Smooth muscle cell (in vitro differentiated cells): ENCODE data around the gene AGAP1. TPM values are rescaled to one million over a fixed set of nuclear protein-coding genes. Genes with fewer than 3 reads are reported as not detected.

Experiments used
- DNase-seq: peaks from one replicate; lab custom pipeline; 2025; ENCODE audit not compliant: unreplicated experiment; lab: John Stamatoyannopoulos, UW
- H2AFZ ChIP-seq: fragments of 200-600 bp; sonication (generic); 2 replicates; pipeline ENCODE4 v1.6.0; 2016; ENCODE audit warnings: antibody characterized with exemption, low read depth, mild to moderate bottlenecking
- H3F3A ChIP-seq: fragments of 200-600 bp; sonication (generic); 2 replicates; pipeline ENCODE4 v1.6.0; 2017; ENCODE audit warnings: antibody characterized with exemption, low read depth
- H3K27ac ChIP-seq: fragments of 200-600 bp; sonication (generic); 2 replicates; pipeline ENCODE4 v1.5.1; 2016; ENCODE audit warnings: low read depth, mild to moderate bottlenecking
- H3K27me3 ChIP-seq: fragments of 200-600 bp; sonication (generic); 2 replicates; pipeline ENCODE4 v1.6.1; 2016; ENCODE audit warnings: low read depth, mild to moderate bottlenecking
- H3K36me3 ChIP-seq: fragments of 200-600 bp; sonication (generic); 2 replicates; pipeline ENCODE4 v1.5.1; 2016; ENCODE audit warnings: low read depth
- H3K4me1 ChIP-seq: fragments of 200-600 bp; sonication (generic); 2 replicates; pipeline ENCODE4 v1.5.1; 2016; ENCODE audit warnings: low read depth
- H3K4me2 ChIP-seq: fragments of 200-600 bp; sonication (generic); 2 replicates; pipeline ENCODE4 v1.6.0; 2016; ENCODE audit warnings: mild to moderate bottlenecking
- H3K4me3 ChIP-seq: fragments of 200-600 bp; sonication (generic); 2 replicates; pipeline ENCODE4 v1.5.1; 2016; ENCODE audit warnings: mild to moderate bottlenecking
- H3K79me2 ChIP-seq: fragments of 200-600 bp; sonication (generic); 2 replicates; pipeline ENCODE4 v1.6.0; 2016; ENCODE audit warnings: low read depth, mild to moderate bottlenecking
- H3K9ac ChIP-seq: fragments of 200-600 bp; sonication (generic); 2 replicates; pipeline ENCODE4 v1.6.0; 2016; ENCODE audit warnings: low read depth
- H3K9me3 ChIP-seq: fragments of 200-600 bp; sonication (generic); replicated peaks from 2 replicates; pipeline ENCODE4 v1.5.1; 2016; ENCODE audit warnings: low read depth
- H4K20me1 ChIP-seq: fragments of 200-600 bp; sonication (generic); 2 replicates; pipeline ENCODE4 v1.6.0; 2016; ENCODE audit warnings: low read depth
- WGBS: methylation state at CpG from one replicate; pipeline ENCODE4 v1.1.7; 2016; ENCODE audit warnings: low lambda C conversion rate; 5-methylcytosine and 5-hydroxymethylcytosine counted together
- polyA plus RNA-seq: library from polyadenylated mRNA; unstranded; fragments of >200 nt; fragmentation: Nextera tagmentation; extraction: Ambion mirVana; gene quantifications from 2 replicates; pipeline ENCODE4 v1.2.1, GENCODE V29; 2016
- total RNA-seq: library from RNA; depleted of rRNA; stranded (reverse); fragments of >200 nt; gene quantifications from 2 replicates; pipeline ENCODE4 v1.2.3, GENCODE V29; 2014
- TF ChIP-seq, protein P1 (sequence below): fragments of 200-600 bp; sonication (generic); IDR thresholded peaks from 2 replicates; pipeline ENCODE4 v1.5.1; 2017; ENCODE audit warnings: borderline replicate concordance, mild to moderate bottlenecking, antibody characterized with exemption; ENCODE audit not compliant: insufficient read depth, poor library complexity, severe bottlenecking

Gene AGAP1
- total and polyA plus RNA-seq, 2 experiments from 2014 or later = 3.9 to 9.8 TPM

DNA sequence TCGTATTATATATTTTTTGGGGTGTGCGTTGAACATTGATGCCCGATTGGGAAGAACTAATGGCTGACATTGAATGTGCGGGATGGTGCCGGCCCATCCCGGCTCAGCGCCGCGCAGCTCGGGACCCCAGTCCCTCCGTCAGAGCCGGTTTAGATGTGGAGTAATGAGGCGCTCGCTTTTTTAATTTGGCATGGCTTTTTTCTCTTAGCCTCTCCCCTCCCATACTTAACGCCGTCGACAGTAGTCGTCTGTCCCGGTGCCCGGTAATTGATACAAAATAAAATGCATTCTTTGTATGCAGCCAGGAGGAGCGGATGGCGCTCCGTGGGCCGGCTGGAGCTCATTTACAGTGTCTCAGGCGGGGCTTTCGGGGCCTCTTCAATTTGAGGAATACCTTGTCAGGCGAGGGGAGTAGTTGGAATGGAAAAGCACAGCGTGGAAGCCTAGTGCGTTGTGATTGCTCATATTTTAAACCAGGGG, 465.1 kb downstream of the AGAP1 start:
- Histone ChIP-seq H3K27ac (no peak overlapping the region), H3K4me2 (no peak overlapping the region), H2AFZ (no peak overlapping the region), H3K79me2 (no peaks in the 10 kb centered on the region), H3K9ac (no peak overlapping the region), H3K4me1 (no peaks in the 10 kb centered on the region), H3K9me3 (no peaks in the 10 kb centered on the region), H4K20me1 (peaks cover 15% of the 10 kb centered on the region), H3K4me3 (no peak overlapping the region), H3K27me3 (no peaks in the 10 kb centered on the region), H3F3A (no peaks in the 10 kb centered on the region), H3K36me3 (no peaks in the 10 kb centered on the region)
- no peak for DNase-seq
- 97% methylated on average over 29 of the region's 29 CpGs for WGBS
- TF ChIP-seq, protein P1, sequence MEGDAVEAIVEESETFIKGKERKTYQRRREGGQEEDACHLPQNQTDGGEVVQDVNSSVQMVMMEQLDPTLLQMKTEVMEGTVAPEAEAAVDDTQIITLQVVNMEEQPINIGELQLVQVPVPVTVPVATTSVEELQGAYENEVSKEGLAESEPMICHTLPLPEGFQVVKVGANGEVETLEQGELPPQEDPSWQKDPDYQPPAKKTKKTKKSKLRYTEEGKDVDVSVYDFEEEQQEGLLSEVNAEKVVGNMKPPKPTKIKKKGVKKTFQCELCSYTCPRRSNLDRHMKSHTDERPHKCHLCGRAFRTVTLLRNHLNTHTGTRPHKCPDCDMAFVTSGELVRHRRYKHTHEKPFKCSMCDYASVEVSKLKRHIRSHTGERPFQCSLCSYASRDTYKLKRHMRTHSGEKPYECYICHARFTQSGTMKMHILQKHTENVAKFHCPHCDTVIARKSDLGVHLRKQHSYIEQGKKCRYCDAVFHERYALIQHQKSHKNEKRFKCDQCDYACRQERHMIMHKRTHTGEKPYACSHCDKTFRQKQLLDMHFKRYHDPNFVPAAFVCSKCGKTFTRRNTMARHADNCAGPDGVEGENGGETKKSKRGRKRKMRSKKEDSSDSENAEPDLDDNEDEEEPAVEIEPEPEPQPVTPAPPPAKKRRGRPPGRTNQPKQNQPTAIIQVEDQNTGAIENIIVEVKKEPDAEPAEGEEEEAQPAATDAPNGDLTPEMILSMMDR = no peak

DNA sequence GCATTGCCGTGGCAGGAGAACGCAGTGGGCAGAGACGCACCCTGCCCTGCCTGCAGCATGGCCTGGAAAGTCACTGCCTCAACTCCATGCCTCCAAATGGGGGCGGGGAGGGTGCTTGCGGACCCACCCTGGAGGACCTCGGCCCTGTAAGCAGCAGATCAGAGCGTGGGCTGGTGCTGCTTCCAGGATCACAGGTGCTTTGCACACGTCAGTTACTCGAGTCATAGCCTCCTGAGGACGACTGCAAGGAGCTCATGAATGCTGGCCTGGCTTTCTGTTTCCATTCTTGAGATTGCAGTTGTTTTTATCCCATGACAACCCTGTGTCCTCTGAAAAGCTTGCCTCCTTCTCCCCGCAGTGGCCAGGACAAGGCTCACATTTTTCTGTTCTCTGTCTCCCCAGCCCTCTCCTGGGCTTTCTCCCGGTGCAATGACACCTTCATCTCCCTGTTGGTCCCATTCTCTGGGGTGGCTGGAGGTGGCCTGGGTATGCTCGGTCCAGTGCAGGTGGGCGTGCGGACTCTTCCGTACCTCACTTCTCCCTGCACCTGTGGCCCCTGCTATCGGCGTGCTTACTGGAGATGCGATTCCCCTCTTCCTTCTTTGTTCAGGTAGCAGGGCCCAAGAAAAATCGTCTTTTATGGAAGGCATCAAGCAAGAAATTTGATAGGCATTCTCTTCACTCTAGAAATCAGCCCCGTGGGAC, 466.3 kb downstream of the AGAP1 start:
- no peaks in the 10 kb centered on the region for H3K27me3 ChIP-seq
- no peaks in the 10 kb centered on the region for H3K79me2 ChIP-seq
- no peak for DNase-seq
- no peak overlapping the region for H3K4me3 ChIP-seq
- H3K4me2 ChIP-seq = no peak overlapping the region
- no peaks in the 10 kb centered on the region for H3K9me3 ChIP-seq
- H3K27ac ChIP-seq = no peak overlapping the region
- H3K4me1 ChIP-seq = no peaks in the 10 kb centered on the region
- no peaks in the 10 kb centered on the region for H3F3A ChIP-seq
- TF ChIP-seq, protein P1 = no peak
- H4K20me1 ChIP-seq = peaks cover 12% of the 10 kb centered on the region
- no peaks in the 10 kb centered on the region for H3K36me3 ChIP-seq
- no peak overlapping the region for H3K9ac ChIP-seq
- 96% methylated on average over 21 of the region's 21 CpGs for WGBS
- no peak overlapping the region for H2AFZ ChIP-seq

DNA sequence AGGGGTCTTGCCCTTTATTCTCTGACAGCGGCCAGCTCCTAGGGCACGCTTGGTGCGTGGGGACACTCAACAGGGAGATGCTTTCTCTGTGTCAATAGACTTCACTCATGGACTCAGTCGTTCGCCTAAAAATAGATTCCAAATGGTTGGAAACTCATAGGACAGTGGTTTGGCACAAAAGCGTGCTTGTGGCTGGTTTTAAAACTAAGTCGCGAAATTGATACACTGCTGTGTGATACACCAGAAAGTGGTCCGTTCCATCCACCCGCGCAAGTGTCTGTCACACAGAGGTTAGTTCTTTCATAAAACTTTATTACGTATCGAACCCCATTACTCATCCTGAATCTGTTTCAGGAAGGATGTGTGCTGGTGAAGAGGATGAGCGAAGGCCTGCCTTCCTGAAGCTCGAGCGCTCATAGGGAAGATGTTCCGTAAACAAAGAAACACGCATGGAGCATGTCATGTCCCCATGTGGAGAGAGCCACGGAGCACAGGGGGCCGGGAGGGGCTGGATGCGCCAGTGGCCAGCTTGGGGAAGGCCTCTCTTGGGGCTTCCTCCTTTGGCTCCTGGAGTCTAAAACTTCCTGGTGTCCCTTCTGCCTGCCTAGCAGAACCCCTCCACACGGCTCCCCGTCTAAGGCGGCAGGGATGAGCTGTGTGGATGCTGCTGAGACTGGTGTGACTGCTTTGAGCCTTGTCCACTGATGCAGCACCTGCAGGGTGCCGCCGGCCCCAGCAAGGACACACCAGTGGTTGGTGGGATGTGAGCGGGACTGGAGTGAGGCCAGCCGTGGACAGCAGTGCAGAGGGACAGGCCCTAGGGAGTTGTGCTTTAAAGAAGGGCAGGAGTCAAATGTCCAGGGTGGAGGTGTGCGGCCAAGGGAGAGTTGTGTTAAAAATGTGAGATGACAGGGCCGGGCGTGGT, 467.1 kb downstream of the AGAP1 start:
- TF ChIP-seq, protein P1 = no peak
- DNase-seq = no peak
- Histone ChIP-seq H4K20me1 (peaks cover 4% of the 10 kb centered on the region), H3K79me2 (no peaks in the 10 kb centered on the region), H3K36me3 (no peaks in the 10 kb centered on the region), H3K27me3 (no peaks in the 10 kb centered on the region), H3F3A (no peaks in the 10 kb centered on the region), H3K27ac (no peak overlapping the region), H3K4me1 (no peaks in the 10 kb centered on the region), H3K4me2 (no peak overlapping the region), H3K9ac (no peak overlapping the region), H3K9me3 (no peaks in the 10 kb centered on the region), H2AFZ (no peak overlapping the region), H3K4me3 (no peak overlapping the region)
- 97% methylated on average over 31 of the region's 31 CpGs for WGBS
